ENCODE data around the gene UGT1A3.

The UGT1A3 gene

DNA sequence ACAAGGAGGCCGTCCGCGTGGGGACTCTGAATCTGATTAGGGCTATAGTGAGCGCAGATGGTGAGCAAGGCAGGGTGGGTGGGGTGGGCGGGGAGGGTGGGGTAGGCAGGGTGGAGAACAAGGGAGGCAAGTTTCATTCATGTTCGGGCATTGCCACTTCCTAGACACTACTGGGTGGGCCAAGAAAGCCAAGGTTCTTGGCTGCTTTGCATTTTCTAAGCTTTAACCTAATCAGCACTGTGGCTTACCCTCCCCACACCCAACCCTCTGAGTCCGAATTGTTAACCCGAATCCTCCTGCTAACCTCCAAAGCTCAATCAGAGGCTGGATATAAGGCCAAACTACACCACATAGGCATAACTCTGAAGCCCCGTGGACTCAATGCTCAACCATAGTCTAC is 67.4 kb downstream of the UGT1A3 start:
- no peak for DNase-seq (ENCODE audit: low read depth)

DNA sequence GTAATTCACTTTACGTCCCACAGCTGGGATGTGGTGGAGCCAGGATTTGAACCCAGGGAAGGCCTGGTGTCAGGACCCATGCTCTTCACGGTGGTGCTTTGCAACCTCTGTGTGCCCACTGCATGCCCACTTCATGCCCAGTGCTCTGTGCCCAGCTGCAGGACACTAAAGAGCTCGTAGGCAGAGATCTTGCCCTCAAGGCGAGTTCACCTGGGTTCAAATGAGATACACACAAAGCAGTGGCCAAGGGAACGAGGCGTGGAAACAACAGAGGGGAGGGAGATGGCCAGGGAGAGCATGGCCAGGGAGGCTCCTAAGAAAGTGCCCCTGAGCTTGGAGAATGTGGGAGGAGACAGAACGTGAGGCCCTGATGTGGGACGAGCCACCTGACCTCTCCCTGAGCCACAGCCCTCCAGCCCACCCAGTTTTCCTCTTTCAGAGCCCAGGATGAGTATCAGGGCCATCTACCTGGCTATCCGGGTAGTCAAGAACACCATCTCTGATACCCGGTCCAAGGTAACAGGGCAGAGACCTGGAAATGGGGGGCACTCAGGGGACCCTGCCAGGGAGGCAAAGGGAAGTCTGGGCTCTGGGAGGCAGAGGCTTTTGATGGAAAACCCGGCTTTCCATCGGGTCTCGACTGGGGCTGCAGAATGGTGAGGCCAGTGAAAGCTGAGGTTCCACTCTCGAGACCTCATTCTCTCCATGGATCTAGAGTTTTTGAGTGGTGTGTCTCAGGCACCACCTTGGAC is 69.7 kb downstream of the UGT1A3 start:
- DNase-seq (ENCODE audit: low read depth) = no peak

DNA sequence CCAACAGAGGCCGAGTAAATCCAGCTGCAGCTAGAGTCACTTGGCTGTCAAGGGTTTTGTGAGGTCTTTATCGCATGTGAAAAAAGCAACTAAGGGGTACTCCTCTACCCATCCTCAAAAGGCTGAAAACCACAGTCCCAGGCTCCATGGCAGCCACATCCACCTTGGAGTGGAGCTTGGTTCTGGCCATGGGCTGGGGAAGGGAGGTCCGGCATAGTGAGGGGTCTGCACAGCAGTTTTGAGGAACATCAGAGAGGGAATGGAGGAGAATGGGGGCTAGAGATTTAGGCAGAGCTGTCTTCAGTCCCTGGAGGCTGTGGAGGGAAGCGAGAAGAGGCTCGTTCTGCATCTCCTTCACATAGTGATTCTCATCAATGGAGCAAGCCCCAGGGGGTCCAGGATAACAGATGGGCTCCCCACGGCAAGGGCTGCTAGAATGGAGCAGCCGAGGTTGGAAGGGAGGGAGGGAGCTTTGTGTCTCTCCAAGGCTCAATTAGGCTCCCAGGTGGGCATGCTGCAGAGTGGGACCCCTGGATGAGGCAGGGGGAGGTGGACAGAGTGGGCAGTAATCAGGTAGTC is 70.3 kb downstream of the UGT1A3 start:
- DNase-seq (ENCODE audit: low read depth) = no peak

DNA sequence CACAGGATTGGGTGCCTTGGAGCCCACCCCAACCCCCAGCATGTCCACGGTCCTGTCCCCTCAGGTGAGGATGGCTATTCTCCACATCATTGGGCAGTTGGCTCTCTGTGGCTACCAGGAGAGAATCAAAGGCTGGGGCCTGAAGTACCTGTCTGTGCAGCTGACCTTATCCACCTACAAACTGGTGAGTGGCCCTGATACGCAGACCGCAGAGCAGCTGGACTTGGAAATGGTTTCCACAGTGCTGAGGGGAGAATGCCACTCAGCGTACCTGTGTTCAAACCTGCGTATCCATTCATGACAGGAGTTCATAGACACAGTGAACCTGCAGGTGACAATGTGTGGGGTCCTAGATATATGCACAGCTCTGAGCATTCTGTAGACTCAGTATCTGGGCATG is 70.9 kb downstream of the UGT1A3 start:
- DNase-seq (ENCODE audit: low read depth) = no peak

DNA sequence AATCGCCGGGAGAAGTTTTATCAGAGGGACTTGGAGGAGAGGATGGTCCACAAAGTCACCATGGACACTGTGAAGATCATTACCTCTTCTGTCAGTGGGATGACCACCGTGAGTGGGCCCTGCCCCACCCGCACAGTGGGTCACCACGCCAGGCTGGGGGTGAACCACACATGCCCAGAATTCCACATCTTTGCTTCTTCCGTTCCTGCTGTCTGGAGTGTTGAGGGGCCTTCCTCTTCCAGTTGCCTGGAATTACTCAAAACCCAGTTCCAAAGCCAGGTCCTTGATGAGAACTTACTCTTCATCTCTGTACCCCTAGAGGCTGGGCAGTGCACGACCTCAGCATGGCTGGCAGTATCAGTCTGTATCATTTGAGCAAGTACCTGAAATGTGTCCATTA is 71.4 kb downstream of the UGT1A3 start:
- DNase-seq (ENCODE audit: low read depth) = no peak

DNA sequence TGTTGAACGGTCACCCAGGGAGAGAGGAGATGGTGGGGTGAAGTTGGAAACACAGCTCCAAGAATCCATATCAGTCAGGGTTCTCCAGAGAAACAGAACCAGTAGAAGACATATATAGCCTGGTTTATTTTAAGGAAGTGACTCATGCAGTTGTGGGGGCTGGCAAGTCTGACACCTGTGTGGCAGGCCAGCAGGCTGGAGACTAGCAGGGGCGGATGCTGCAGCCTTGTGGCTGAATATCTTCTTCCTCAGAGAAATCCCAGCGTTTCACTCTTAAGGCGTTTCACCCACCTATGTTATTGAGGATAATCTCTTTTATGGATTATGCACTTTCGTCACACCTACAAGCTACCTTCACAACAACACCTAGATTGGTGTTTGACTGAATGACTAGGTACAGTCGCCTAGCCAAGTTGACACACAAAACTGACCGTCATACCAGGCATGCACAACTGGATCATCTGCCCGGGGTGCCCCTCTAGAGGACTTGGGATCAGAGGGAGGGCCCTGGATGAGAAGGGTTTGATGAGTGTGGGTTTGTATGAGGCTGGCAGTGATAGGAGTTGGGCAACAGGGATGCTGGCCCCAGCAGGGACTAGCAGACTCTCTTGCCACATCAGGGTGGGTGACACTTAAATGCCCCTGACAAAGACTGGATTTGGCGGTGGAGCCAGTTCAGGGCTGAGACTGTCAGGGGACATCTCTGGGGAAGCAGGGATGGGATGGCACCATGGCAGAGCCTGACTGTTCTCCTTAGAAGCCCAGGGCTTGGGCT is 72.7 kb downstream of the UGT1A3 start:
- no peak for DNase-seq (ENCODE audit: low read depth)

DNA sequence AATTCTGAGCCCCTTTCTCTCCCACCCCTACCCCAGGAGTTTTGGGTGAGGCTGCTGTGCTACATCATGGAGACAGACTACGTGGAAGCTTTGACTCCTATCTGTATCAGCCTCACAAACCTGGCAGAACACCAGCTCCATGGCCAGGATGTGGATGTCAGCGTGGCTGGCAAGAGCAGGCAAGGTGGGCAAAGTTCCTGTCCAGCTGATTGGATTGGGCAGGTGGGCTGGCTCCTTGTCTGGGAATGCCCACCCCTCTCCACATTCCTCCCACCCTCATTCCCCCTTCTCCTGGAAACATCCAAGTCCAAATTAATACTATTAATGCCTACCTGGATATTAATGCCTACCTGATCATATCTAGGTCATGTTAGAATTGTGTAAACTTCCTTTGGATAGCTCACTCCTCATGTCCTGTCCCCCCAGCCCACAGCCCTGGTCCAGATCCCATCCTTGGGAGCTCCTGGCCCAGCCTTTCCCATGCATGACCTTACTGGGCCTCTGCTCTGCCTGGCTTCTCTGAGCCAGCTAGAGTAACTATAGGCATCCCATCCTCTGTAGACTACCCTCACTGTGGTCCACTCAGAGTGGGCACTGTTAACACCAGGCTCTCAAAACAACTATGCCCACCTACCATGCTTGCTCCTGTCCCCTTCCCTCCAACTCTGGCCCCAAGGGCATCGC is 73.4 kb downstream of the UGT1A3 start:
- no peak for DNase-seq (ENCODE audit: low read depth)

DNA sequence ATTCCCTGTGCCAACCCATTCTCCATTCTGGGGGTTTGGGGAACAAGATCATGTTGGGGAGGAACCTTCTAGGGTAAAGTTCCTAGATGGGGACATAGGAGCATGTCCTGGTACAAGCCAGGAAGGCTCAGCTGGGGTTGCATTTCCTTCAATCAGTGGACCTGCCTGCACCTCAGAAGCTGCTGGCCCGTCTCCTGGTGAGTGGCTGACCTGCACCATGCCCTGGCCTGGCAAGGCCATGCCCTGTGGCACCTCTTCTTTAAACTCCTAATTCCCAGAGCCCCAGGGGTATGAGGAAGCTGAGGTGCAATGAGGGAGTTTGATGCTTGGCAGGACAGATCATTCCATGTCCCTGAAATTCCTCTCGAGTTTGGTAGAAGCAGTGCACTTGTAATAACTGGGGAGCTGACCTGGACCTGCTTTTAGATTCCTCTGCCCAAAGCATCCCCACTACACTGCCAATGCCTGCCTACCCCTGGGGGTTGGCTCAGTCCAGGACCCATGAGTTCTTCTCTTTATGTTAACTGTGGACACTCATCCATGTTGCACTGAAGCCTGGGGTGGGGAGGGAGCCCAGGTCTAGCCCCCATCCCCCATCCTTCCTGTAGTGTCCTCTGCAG is 74.6 kb downstream of the UGT1A3 start:
- no peak for DNase-seq (ENCODE audit: low read depth)

DNA sequence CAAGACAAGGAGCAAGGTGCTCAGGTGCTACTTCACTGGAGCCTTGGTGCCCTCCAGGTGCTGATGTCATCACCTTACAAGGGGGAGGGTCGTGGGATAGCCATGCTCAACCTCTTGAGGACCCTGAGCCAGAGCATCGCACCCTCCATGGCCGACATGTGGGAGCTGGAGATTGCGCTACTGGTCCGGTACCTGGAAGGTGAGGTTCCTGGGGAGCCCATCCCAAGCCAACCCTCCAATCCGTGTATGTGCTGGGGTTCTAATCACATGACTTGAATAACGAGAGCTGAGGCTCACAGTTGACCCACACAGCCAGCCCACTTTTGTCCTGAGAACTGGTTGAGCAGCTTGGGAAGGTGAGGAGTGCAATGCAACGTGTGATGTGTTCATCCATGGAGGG is 75.2 kb downstream of the UGT1A3 start:
- no peak for DNase-seq (ENCODE audit: low read depth)

DNA sequence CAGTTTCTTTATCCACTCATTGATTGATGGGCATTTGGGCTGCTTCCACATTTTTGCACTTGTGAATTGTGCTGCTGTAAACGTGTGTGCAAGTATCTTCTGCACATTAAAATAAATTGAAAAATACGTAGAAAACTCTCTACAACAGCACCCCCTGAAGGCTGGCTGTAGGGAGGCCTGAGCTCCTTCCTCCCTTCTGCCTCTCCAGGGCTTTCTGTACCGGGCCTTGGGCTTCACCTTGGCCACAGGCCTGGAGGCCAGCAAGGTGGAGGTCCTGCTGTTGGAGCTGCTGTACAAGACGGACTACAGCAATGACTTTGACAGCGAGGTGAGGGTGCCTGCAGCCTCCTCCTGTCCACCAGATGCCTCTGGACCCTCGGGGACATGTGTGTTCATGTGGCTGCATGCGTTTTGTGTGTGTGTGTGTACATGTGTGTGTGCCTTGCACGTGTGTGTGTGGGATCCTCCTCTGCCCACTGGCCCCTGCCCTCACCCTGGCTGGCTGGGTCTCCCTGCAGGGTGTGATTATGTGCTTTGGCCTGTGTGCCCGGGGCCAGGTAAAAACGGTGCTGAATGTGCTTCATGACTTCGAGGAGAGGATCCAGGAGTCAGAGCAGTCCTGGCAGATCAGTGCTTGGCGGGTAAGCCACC is 78.5 kb downstream of the UGT1A3 start:
- DNase-seq (ENCODE audit: low read depth) = no peak

DNA sequence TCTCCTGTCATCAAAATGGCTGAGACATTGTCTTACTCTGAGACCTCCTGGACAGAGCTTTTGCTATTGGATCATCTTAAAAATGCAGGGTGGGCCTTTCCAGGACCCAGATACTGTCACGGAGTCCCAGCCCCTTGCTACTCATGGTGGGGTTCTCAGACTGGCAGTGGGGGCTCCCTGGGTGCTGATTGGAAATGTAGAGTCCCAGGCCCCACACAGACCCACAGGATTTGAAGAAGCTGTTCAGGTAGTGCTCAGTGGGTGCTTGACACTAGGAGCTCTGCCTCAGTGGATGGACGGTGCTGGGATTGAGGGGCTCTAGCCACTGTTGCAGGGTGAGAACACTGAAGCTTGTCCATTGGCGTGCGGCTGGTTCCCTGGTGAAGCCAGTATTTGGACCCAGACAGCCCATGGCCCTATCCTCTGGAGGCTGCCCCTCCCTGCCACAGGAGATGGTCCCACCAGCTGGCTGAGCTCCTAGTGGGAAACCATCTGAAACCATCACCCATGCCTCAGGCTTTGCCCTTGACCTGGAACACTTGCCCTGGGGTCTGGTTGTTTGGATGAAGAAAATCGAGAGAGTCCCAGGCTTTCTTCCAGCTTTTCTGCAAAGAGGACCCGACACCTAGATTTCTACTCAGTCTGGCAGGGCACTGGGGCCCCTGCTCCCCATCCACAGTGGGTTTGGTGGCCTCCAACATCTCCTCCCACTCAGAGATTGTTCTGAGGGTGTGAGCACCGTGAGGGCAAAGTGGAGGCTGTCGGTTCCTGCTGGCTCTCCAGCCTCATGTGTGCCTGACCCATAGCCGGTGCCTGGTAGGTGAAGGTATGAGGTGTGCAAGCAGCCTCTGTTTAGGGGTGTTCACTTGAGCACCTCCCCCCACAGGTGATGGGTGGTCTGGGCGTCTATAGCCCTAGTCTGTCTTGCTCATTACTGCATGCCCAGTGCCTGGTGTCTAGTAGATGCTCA is 79.4 kb downstream of the UGT1A3 start:
- no peak for DNase-seq (ENCODE audit: low read depth)

DNA sequence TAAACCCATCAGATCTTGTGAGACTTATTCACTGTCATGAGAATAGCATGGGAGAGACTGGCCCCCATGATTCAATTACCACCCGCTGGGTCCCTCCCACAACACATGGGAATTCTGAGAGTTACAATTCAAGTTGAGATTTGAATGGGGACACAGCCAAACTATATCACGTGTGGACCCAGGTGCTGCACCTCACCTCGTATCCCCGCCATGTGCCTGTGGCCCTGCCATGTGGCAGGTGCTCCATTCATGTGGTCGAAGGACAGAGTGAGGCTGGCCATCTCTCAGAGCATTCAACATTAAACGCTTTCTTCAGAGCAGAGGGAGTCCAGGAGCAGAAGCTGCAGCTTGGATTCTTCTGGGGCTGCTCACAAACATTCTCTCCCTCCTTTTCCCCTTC is 81.5 kb downstream of the UGT1A3 start:
- no peak for DNase-seq (ENCODE audit: low read depth)

DNA sequence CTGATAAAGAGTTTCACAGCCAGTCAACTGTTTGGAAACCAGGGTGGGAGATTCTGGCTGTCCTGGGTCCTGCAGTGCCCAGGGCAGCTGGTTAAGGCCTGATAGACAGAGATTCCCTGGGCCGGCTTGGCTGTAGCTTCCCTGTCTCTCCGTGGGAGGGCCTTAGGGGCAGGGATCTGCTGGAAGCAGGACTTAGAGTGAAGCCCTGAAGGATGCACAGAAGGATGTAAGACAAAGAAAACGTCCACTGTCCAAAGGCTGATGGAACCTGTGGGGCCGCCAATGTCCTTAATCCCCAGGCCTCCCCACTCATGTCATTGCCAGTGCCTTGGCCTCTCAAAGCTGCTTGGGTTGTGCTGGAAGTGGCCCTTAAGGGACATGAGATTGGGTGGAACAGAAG is 82.2 kb downstream of the UGT1A3 start:
- DNase-seq (ENCODE audit: low read depth) = no peak

DNA sequence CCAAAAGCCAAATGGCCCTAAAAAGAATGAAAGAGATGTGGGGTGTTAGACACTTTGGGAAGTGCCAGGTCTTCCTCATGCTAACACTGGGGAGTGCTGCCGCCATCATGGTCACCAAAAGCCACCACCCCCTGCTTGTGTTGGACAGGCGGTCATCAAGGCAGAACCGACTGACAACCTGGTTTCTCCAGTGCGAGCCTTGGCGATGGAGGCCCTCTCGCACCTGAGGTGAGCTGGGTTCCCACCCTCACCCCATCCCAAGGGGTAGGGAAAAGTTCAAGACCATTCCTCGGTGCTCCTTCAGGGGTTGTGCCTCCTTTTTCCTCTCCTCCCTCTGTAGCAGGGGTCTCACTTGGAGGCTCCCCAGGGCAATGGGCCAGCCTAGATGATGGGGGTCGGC is 82.9 kb downstream of the UGT1A3 start:
- no peak for DNase-seq (ENCODE audit: low read depth)

DNA sequence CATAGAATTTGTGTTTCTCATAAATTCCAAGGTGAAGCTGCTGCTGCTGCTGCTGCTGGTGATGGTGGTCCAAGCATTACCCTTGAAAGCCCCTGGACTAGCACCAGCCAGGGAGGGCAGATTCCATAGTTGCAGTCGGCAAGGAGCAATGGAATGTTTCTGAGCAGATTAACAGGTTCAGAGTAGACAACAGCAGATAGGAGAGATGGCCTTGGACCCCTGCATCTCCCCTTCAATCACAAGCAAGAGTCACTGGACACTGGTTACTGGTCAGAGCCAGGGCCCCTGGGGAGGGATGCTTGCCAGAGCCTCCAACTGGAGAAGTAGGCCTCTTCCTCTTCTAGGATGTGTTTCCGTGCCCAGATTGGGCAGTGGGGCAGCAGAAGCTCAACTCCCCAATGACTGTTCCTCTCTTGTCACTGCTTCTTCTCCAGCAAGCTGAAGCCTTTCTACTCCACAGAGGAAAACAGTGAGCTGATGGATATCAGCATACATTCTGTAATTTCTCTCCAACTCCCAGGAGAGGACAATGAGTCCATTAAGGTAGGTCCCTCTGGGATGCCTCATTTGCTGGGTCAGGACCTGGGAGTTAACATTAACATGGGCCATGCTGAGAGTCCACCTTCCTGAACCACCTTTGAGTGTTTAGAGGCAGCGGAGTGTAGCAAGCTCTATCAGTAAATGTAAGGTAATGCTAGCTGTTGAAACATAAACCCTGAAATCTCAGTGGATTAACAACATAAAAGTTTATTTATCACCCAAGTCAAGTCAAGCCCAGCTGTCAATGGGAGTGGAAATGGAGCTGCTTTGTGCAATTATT is 84.6 kb downstream of the UGT1A3 start:
- DNase-seq (ENCODE audit: low read depth) = no peak

DNA sequence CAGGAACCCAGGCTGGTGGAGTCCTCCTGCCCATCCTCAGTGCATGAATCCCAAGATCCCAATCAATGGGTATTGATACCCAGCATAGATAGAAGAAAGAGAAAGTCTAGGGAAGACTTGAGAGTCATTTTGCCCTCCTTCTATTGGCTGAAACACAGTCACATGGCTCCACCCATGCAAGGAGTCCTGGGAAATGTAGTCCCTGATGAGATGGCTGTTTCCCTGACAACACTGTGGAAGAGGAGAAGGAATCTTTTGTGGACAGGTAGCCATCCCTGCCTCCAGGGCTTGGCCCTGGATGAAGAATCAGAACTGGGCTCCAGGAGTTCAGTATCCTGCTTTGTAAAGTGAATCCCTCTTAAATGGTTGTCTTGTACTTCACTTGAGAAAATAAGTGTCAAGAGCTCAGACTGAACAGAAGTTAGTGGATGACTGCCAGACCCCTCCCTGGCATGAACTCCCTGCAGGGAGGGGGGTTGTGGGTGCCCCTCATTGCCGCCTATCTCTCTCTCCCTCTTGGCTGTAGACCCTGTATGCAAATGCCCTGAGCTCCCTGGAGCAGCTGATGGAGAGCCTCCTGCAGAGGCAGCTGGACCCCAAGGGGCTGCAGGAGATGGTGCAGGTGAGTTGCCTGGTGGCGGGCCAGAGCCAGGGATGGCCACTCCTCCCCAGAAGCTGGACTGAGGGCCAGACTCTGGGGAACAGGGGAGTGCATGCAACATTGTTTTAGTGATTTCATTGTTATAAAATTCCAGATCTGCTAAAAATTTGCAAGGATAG is 85.4 kb downstream of the UGT1A3 start:
- no peak for DNase-seq (ENCODE audit: low read depth)

DNA sequence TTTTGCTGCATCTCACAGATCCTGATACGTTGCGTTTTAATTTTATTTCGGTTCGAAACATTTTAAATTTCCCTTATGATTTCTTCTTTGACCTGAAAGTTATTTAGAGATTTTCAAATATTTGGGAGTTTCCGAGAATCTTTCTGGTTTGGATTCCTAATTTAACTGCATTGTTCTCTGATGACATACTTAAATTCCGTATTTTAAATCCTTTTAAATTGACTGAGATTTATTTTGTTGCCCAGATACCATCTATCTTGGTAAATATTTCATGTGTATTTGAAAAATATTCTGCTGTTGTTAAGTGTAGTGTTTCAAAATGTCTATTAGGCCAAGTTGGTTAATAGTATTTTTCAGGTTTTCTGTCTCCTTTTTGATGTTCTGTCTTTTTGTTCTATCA is 87.0 kb downstream of the UGT1A3 start:
- no peak for DNase-seq (ENCODE audit: low read depth)

DNA sequence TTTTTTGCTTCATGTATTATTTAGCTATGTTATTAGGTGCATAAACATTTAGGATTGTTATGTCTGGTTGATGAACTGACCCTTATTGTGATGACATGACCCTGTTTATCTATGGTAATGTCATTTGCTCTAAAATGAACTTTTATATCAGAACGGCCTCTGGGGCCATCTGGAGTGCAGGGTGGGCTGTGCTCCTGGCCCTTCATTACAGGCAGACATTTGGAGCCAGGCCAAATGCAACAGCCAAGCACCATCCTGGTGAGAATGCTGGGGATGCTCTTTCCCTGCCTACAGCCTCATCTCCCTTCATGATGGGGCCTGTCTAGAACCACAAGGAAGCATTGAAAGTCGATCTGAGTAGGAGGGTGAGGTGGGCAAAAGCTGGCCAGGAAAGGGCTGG is 87.5 kb downstream of the UGT1A3 start:
- no peak for DNase-seq (ENCODE audit: low read depth)

DNA sequence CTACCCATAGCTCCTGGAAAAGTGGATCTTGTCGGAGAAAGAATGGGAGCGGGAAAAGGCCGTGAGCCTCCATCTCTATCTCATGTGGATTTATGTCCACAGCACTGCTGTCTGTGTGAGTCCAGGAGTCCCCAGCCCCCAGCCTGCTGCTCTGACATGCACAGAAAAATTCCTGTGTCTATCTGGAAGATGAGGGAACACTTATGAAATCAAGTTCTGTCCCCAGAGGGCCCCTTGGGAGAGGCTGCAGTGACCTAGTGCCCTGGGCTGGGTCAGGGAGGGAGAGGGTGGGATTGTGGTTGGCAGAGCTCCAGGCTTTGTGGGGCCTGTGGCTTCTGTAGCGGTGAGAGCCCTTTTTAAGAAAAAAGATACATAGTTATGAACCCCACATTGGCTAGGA is 87.9 kb downstream of the UGT1A3 start:
- DNase-seq (ENCODE audit: low read depth) = no peak

Data from activated T-helper 1 cell treated with Interleukin-2 at 50 U/mL for 16 hours (primary cell).